C4-2B (cell line): Measurements from ENCODE around the gene TEDC2.

Experiments used
- CTCF ChIP-seq: fragments of 450-650 bp; conservative IDR thresholded peaks from 2 replicates; pipeline ENCODE4 v1.5.1; 2017; ENCODE audit warnings: mild to moderate bottlenecking
- ZFX ChIP-seq: fragments of 450-650 bp; IDR thresholded peaks from 2 replicates; pipeline ENCODE4 v1.6.1; 2017

- TF ChIP-seq CTCF (no peak), ZFX (no peak)
These were observed 47.8 kb downstream of the TEDC2 start for GRCh38 chr16:2507665-2508064.
